Chondrocyte (in vitro differentiated cells): ENCODE measurements around the gene PPM1B. TPM values are rescaled to one million over a fixed set of nuclear protein-coding genes. Genes with fewer than 3 reads are reported as not detected.
"Not testable (repeated sequence)": the region's sequence is repeated elsewhere in the genome, so short reads cannot be mapped to it uniquely, and the experiment has no call there.

Experiments used
- DNase-seq: peaks from one replicate; pipeline ENCODE4 v3.0.0; 2021; ENCODE audit warnings: mixed read lengths, low spot score
- H3K27ac Mint-ChIP-seq: one replicate; pipeline ENCODE4 v1.8.0; 2021; ENCODE audit warnings: mild to moderate bottlenecking, moderate library complexity, mixed read lengths; ENCODE audit not compliant: unreplicated experiment
- H3K27me3 Mint-ChIP-seq: 2 replicates; pipeline ENCODE4 v1.8.0; 2021; ENCODE audit warnings: low read depth, mixed read lengths
- H3K36me3 Mint-ChIP-seq: 2 replicates; pipeline ENCODE4 v1.8.0; 2021; ENCODE audit warnings: low read depth, mixed read lengths
- H3K4me1 Mint-ChIP-seq: 2 replicates; pipeline ENCODE4 v1.8.0; 2021; ENCODE audit warnings: low read depth, mild to moderate bottlenecking, mixed read lengths
- H3K4me3 Mint-ChIP-seq: one replicate; pipeline ENCODE4 v1.8.0; 2021; ENCODE audit warnings: mild to moderate bottlenecking, moderate library complexity, mixed read lengths; ENCODE audit not compliant: unreplicated experiment
- H3K9me3 Mint-ChIP-seq: 2 replicates; pipeline ENCODE4 v1.8.0; 2021; ENCODE audit warnings: low read depth, mixed read lengths
- CTCF ChIP-seq: fragments of 200-600 bp; sonication (generic); IDR thresholded peaks from 2 replicates; pipeline ENCODE4 v1.5.0; 2021; ENCODE audit warnings: antibody characterized with exemption, mild to moderate bottlenecking, moderate library complexity
- total RNA-seq: library from RNA; stranded (reverse); gene quantifications from 3 replicates; pipeline ENCODE4 v1.2.1, GENCODE V29; 2021

The PPM1B gene
- total RNA-seq, 1 donor from 2014 or later, result 31.9 TPM

- TF ChIP-seq CTCF, result no peak
- H3K27ac Mint-ChIP-seq, result no peak overlapping the region
- no peak for DNase-seq
- H3K36me3 Mint-ChIP-seq, result no peaks in the 10 kb centered on the region
- no peak overlapping the region for H3K4me3 Mint-ChIP-seq
- H3K27me3 Mint-ChIP-seq, result no peaks in the 10 kb centered on the region
- no peaks in the 10 kb centered on the region for H3K9me3 Mint-ChIP-seq
- peaks cover 21% of the 10 kb centered on the region for H3K4me1 Mint-ChIP-seq
Observed at GRCh38 chr2:44245083-44245861, 76.6 kb downstream of the PPM1B start.

- Mint-ChIP-seq H3K4me1 (peaks cover 21% of the 10 kb centered on the region), H3K9me3 (no peaks in the 10 kb centered on the region), H3K4me3 (no peak overlapping the region), H3K27me3 (no peaks in the 10 kb centered on the region), H3K27ac (no peak overlapping the region), H3K36me3 (no peaks in the 10 kb centered on the region)
- no peak for DNase-seq
- TF ChIP-seq CTCF, result no peak
Observed at GRCh38 chr2:44246436-44246835, 77.8 kb downstream of the PPM1B start.

GRCh38 chr2:44246840-44247369 lies 78.2 kb downstream of the PPM1B start:
- no peaks in the 10 kb centered on the region for H3K36me3 Mint-ChIP-seq

GRCh38 chr2:44247924-44248323 lies 79.2 kb downstream of the PPM1B start:
- Mint-ChIP-seq H3K36me3 (peaks cover 3% of the 10 kb centered on the region), H3K27ac (no peak overlapping the region), H3K4me3 (no peak overlapping the region), H3K27me3 (no peaks in the 10 kb centered on the region), H3K4me1 (peaks cover 21% of the 10 kb centered on the region), H3K9me3 (peaks cover 8% of the 10 kb centered on the region)
- no peak for DNase-seq
- no peak for TF ChIP-seq CTCF

More at GRCh38 chr2:44246840-44247369, 78.2 kb downstream of the PPM1B start:
- no peak for DNase-seq
- Mint-ChIP-seq H3K27ac (no peak overlapping the region), H3K9me3 (no peaks in the 10 kb centered on the region), H3K4me1 (peaks cover 21% of the 10 kb centered on the region), H3K27me3 (no peaks in the 10 kb centered on the region), H3K4me3 (no peak overlapping the region)
- no peak for TF ChIP-seq CTCF

- H3K27me3 Mint-ChIP-seq, H3K36me3 Mint-ChIP-seq, H3K27ac Mint-ChIP-seq, DNase-seq, H3K4me3 Mint-ChIP-seq: not testable (repeated sequence)
- Mint-ChIP-seq H3K4me1 (peaks cover 16% of the 10 kb centered on the region), H3K9me3 (peaks cover 13% of the 10 kb centered on the region)
Observed at GRCh38 chr2:44249269-44249668, 80.6 kb downstream of the PPM1B start.
